IPS-15b (cell line): Measurements from ENCODE around the gene RTBDN.
"Not testable (repeated sequence)": the region's sequence is repeated elsewhere in the genome, so short reads cannot be mapped to it uniquely, and the experiment has no call there.

Experiments
- H3K27me3 ChIP-seq: one replicate; pipeline ENCODE4 v1.6.1; 2013; ENCODE audit warnings: low read length; ENCODE audit not compliant: control insufficient read depth, insufficient read depth
- H3K36me3 ChIP-seq: one replicate; pipeline ENCODE4 v1.6.1; 2013; ENCODE audit warnings: low read length; ENCODE audit not compliant: control insufficient read depth, insufficient read depth
- H3K4me1 ChIP-seq: one replicate; pipeline ENCODE4 v1.6.1; 2013; ENCODE audit warnings: mild to moderate bottlenecking, low read length; ENCODE audit not compliant: control insufficient read depth, insufficient read depth
- H3K4me3 ChIP-seq: one replicate; pipeline ENCODE4 v1.5.1; 2013; ENCODE audit warnings: low read depth, low read length
- H3K9ac ChIP-seq: one replicate; pipeline ENCODE4 v1.6.1; 2013; ENCODE audit warnings: low read depth, mild to moderate bottlenecking, low read length
- H3K9me3 ChIP-seq: one replicate; pipeline ENCODE4 v1.6.1; 2013; ENCODE audit warnings: mild to moderate bottlenecking, low read length; ENCODE audit not compliant: control insufficient read depth, insufficient read depth

Gene RTBDN

GRCh38 chr19:12834976-12835757, 788 bp upstream of the RTBDN start:
- H3K4me1 ChIP-seq: peaks cover 2% of the 10 kb centered on the region
- H3K4me3 ChIP-seq: peak overlapping the region; percentile 77
- no peaks in the 10 kb centered on the region for H3K36me3 ChIP-seq
- H3K9me3 ChIP-seq: no peaks in the 10 kb centered on the region
- peaks cover 24% of the 10 kb centered on the region for H3K27me3 ChIP-seq
- no peak overlapping the region for H3K9ac ChIP-seq

- Histone ChIP-seq H3K9me3 (no peaks in the 10 kb centered on the region), H3K9ac (no peak overlapping the region), H3K36me3 (no peaks in the 10 kb centered on the region), H3K27me3 (peaks cover 22% of the 10 kb centered on the region), H3K4me1 (peaks cover 2% of the 10 kb centered on the region), H3K4me3 (peak overlapping the region; percentile 77)
Measured at GRCh38 chr19:12833738-12834565, 427 bp downstream of the RTBDN start.

GRCh38 chr19:12833418-12833737, 1.0 kb downstream of the RTBDN start:
- Histone ChIP-seq H3K9me3 (no peaks in the 10 kb centered on the region), H3K36me3 (no peaks in the 10 kb centered on the region), H3K9ac (no peak overlapping the region), H3K27me3 (peaks cover 25% of the 10 kb centered on the region), H3K4me3 (peak overlapping the region; percentile 43), H3K4me1 (peaks cover 2% of the 10 kb centered on the region)

GRCh38 chr19:12828494-12828893, 5.9 kb downstream of the RTBDN start:
- no peak overlapping the region for H3K9ac ChIP-seq
- peak overlapping the region; percentile 33 for H3K4me3 ChIP-seq
- no peaks in the 10 kb centered on the region for H3K36me3 ChIP-seq
- peaks cover 13% of the 10 kb centered on the region for H3K27me3 ChIP-seq
- no peaks in the 10 kb centered on the region for H3K9me3 ChIP-seq
- H3K4me1 ChIP-seq: peaks cover 2% of the 10 kb centered on the region

GRCh38 chr19:12825254-12826131, 8.9 kb downstream of the RTBDN start:
- Histone ChIP-seq H3K4me1 (peaks cover 2% of the 10 kb centered on the region), H3K9ac (peak overlapping the region; percentile 37), H3K36me3 (no peaks in the 10 kb centered on the region), H3K9me3 (no peaks in the 10 kb centered on the region), H3K27me3 (peaks cover 5% of the 10 kb centered on the region), H3K4me3 (peak overlapping the region; percentile 67)

- Histone ChIP-seq H3K4me3 (no peak overlapping the region), H3K9me3 (no peaks in the 10 kb centered on the region), H3K27me3 (no peaks in the 10 kb centered on the region), H3K4me1 (peaks cover 2% of the 10 kb centered on the region), H3K36me3 (no peaks in the 10 kb centered on the region), H3K9ac (no peak overlapping the region)
Measured at GRCh38 chr19:12821761-12822160, 12.6 kb downstream of the RTBDN start.

GRCh38 chr19:12817810-12818209, 16.6 kb downstream of the RTBDN start:
- H3K9me3 ChIP-seq, H3K27me3 ChIP-seq, H3K4me3 ChIP-seq, H3K4me1 ChIP-seq, H3K36me3 ChIP-seq, H3K9ac ChIP-seq: not testable (repeated sequence)

GRCh38 chr19:12817188-12817587, 17.2 kb downstream of the RTBDN start:
- not testable (repeated sequence) for H3K9ac ChIP-seq, H3K36me3 ChIP-seq, H3K4me3 ChIP-seq, H3K9me3 ChIP-seq, H3K4me1 ChIP-seq, H3K27me3 ChIP-seq

- Histone ChIP-seq H3K36me3 (peaks cover 7% of the 10 kb centered on the region), H3K4me3 (no peak overlapping the region), H3K27me3 (no peaks in the 10 kb centered on the region), H3K4me1 (no peaks in the 10 kb centered on the region), H3K9ac (no peak overlapping the region), H3K9me3 (no peaks in the 10 kb centered on the region)
Measured at GRCh38 chr19:12815088-12815487, 19.3 kb downstream of the RTBDN start.

- H3K9ac ChIP-seq: peak within 1 kb of the TSS; percentile 88
- H3K27me3 ChIP-seq: peaks cover 8% of the 10 kb centered on the region
- H3K9me3 ChIP-seq: no peaks in the 10 kb centered on the region
- peak within 1 kb of the TSS; percentile 98 for H3K4me3 ChIP-seq
- no peaks in the 10 kb centered on the region for H3K36me3 ChIP-seq
- peaks cover 3% of the 10 kb centered on the region for H3K4me1 ChIP-seq
Measured at GRCh38 chr19:12806242-12807081, 27.9 kb downstream of the RTBDN start, which contains the start of gene RNASEH2A. Gene RNASEH2A (plus strand): TSS chr19:12806584. CDS start chr19:12806674, 90 bp downstream.

GRCh38 chr19:12804051-12804450, 30.3 kb downstream of the RTBDN start:
- Histone ChIP-seq H3K27me3 (peaks cover 8% of the 10 kb centered on the region), H3K9ac (no peak overlapping the region), H3K36me3 (peaks cover 17% of the 10 kb centered on the region), H3K4me1 (peaks cover 8% of the 10 kb centered on the region), H3K9me3 (no peaks in the 10 kb centered on the region), H3K4me3 (no peak overlapping the region)
